Stimulated activated CD8-positive, alpha-beta memory T cell treated with anti-CD3 and anti-CD28 coated beads, Interleukin-7, amount 100 ng/mL, for 48 hours (primary cell): Measurements from ENCODE around the gene MAPT.

Experiments
- DNase-seq, 2 donors: peaks; one replicate each; pipeline ENCODE4 v3.0.0-alpha.2; 2020; ENCODE audit warnings: low read depth in 1 of 2; ENCODE audit errors: extremely low read depth in 1 of 2

The MAPT gene

GRCh38 chr17:45894022-45894784 lies at the start of gene MAPT:
TSS of gene MAPT (plus strand) at chr17:45894554. CDS start at chr17:45962338, 67,784 bp downstream.
- peak; percentile 64 to 73 for DNase-seq

GRCh38 chr17:45844695-45845375 lies 49.5 kb upstream of the MAPT start, which contains the start of gene SPPL2C:
TSS of gene SPPL2C (plus strand) at chr17:45844881. CDS start at chr17:45844907, 26 bp downstream.
- DNase-seq, result no peak

GRCh38 chr17:45845376-45846185 lies 48.8 kb upstream of the MAPT start:
- DNase-seq, result no peak

GRCh38 chr17:45846223-45846622 lies 48.1 kb upstream of the MAPT start:
- no peak for DNase-seq

- no peak for DNase-seq
Observed at GRCh38 chr17:45846646-45847045, 47.7 kb upstream of the MAPT start.

GRCh38 chr17:45847101-45847500 lies 47.3 kb upstream of the MAPT start:
- DNase-seq, result no peak

- DNase-seq, result no peak
Observed at GRCh38 chr17:45847747-45848146, 46.6 kb upstream of the MAPT start.

- DNase-seq, result no peak
Observed at GRCh38 chr17:45848405-45848804, 45.9 kb upstream of the MAPT start.

- no peak for DNase-seq
Observed at GRCh38 chr17:45848868-45849535, 45.4 kb upstream of the MAPT start.

GRCh38 chr17:45849536-45849990 lies 44.8 kb upstream of the MAPT start:
- no peak for DNase-seq

GRCh38 chr17:45850011-45850410 lies 44.3 kb upstream of the MAPT start:
- DNase-seq, result no peak

- DNase-seq, result no peak
Observed at GRCh38 chr17:45850468-45850867, 43.9 kb upstream of the MAPT start.

GRCh38 chr17:45851022-45851421 lies 43.3 kb upstream of the MAPT start:
- no peak for DNase-seq

- DNase-seq, result no peak
Observed at GRCh38 chr17:45851464-45851863, 42.9 kb upstream of the MAPT start.

GRCh38 chr17:45851873-45852272 lies 42.5 kb upstream of the MAPT start:
- DNase-seq, result no peak

GRCh38 chr17:45852535-45853297 lies 41.6 kb upstream of the MAPT start:
- peak; percentile 7 to 25 for DNase-seq

- no peak for DNase-seq
Observed at GRCh38 chr17:45854209-45854608, 40.1 kb upstream of the MAPT start.

- DNase-seq, result no peak
Observed at GRCh38 chr17:45855691-45856336, 38.5 kb upstream of the MAPT start.

- DNase-seq, result no peak
Observed at GRCh38 chr17:45857977-45858708, 36.2 kb upstream of the MAPT start.
